GM21576 (cell line): ENCODE measurements around the gene FAIM2.

ENCODE experiments used
- ATAC-seq: cut with Tn5 transposase; IDR thresholded peaks from one replicate; pipeline ENCODE4 v1.9.1; 2021; ENCODE audit warnings: mild to moderate bottlenecking, moderate library complexity; ENCODE audit not compliant: unreplicated experiment

FAIM2 gene

GRCh38 chr12:49941556-49942511 lies 38.1 kb upstream of the FAIM2 start:
- no peak for ATAC-seq

GRCh38 chr12:49939707-49940106 lies 36.0 kb upstream of the FAIM2 start:
- no peak for ATAC-seq

DNA sequence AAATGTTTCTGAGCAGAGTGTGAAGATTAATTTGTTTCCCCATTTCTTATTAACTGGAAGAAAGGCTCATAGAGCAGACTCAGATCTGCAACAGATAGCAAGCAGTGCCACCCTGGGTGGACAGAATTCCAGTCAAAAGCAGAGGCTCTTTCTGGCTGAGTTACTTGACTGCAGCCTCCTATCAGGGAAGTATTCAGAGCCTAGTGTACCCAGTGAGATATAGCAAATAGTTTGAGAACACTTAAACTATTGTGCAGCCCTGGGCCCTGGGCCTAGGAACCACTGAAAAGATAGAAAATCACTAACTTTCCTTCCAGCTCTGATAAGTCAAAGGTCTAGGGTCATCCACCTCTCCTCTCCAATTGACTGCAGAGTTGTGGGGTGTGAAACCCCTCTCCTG lies 35.6 kb upstream of the FAIM2 start:
- ATAC-seq = no peak

GRCh38 chr12:49937639-49938300 lies 34.1 kb upstream of the FAIM2 start:
- no peak for ATAC-seq

- no peak for ATAC-seq
Observed at GRCh38 chr12:49936925-49937324, 33.2 kb upstream of the FAIM2 start.

- no peak for ATAC-seq
Observed at GRCh38 chr12:49934505-49934904, 30.8 kb upstream of the FAIM2 start.

DNA sequence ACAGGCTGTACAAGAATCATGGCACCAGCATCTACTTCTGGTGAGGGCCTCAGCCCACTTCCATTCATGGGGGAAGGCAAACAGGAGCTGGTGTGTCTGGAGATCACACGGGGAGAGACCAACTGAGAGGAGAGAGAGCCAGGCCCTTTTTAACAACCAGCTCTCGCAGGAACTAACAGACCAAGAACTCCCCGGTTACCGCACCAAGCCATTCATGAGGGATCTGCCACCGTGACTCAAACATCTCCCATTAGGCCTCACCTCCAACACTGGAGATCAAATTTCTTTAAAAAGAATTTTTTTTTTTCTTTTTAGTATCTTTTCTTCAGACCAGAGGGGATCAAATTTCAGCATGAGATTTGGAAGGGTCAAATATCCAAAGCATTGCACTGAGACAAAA lies 30.1 kb upstream of the FAIM2 start:
- ATAC-seq = no peak

- no peak for ATAC-seq
Observed at GRCh38 chr12:49932533-49933130, 28.9 kb upstream of the FAIM2 start.

- ATAC-seq = no peak
Observed at GRCh38 chr12:49932023-49932422, 28.3 kb upstream of the FAIM2 start.

- no peak for ATAC-seq
Observed at GRCh38 chr12:49930515-49931288, 27.0 kb upstream of the FAIM2 start.

DNA sequence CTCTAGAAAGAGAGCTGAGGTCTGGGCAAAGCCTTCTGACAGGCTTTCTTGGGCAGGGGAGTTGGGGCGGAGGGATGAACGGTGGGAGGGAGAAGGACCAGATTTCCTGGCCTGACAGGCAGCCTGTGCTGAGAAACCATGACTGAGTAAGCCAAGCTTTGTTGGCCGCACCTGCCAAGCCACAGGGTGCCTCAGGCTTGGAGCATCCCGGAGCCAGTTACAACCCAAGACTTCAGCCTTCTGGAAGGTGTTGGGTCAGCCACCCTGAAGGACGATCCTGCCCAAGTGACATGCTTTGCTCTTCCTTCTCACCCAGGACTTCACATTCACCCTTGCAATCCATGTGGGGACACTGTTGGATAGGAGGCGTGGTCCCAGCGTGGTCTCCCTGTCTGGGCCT lies 25.9 kb upstream of the FAIM2 start:
- ATAC-seq = no peak

DNA sequence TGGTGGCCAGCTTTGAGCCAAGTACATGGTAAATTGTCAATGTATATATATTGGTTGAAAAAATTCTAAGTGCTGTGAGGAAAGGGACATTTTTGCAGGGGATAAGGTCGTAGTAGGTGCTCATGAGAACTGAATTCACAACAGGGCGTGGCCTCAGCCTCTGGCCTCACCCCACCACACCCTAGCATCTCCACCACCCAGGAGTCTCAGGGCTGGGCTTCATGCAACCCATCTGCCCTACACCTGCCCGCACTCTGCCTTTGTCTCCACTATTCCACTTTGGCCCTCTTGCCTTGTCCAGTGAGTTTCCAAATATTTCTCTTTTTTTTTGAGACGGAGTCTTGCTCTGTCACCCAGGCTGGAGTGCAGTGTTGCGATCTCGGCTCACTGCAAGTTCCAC lies 24.8 kb upstream of the FAIM2 start:
- no peak for ATAC-seq

DNA sequence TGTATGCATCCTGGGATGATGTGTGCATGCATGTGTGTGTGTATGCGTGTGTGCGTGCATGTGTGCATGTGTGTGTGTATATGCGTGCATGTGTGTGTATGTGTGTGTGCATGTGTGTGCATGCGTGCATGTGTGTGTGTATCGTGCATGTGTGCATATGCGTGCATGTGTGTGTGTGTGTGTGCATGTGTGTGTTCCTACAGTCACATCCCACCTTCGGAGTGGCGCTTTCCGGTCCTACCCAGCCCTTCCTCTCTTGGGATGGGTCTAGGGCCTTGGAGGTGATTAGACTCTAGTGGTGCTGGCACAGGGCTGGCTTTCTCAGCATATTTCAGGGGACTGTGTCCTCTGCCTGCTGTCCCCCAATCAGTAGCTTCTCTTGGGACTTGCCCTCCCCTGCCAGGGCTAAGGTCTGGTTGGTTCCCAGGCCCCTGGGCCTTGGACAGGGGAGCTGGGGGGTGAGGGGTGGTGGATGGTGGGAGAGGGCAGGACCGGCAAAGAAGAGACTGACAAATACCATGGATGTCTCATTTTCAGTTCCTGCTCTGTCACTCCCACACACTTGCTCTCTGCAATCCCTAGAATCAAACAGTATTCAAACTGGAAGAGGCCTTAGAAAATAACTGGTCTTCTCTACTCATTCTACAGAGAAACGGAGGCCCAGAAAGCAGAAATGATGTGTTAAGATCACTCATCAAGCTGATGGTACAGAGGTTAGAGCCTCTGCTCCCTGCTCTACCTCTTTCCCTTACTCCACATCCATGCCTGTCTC lies 21.9 kb upstream of the FAIM2 start:
- no peak for ATAC-seq

DNA sequence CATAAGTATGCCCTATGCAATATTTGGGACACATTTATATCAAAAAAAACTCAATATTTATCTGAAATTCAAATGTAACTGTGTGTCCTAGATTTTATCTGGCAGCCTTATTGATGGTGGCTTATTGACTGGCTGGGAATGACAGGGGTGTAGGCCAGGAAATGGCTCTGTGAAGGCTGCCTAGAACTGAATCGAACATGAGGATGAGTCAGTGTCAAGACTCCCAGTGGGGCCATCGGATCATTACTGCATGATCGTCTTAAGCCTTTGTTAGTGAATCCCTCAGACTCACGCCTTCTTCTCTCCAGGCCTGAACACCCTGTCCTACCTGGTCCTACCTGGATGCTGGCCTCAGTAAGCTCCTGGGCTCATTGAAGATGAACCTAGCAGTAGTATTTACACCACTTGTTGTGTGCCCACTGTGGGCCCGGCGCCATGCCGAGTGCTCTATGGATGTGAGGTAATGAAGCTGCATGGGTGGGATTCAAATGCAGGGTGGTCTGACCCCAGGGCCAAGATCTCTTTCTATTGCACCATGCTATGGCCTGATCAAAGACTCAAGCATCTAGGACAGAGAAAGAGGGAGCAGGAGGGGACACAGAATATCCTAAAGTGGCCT lies 21.0 kb upstream of the FAIM2 start:
- ATAC-seq = no peak

DNA sequence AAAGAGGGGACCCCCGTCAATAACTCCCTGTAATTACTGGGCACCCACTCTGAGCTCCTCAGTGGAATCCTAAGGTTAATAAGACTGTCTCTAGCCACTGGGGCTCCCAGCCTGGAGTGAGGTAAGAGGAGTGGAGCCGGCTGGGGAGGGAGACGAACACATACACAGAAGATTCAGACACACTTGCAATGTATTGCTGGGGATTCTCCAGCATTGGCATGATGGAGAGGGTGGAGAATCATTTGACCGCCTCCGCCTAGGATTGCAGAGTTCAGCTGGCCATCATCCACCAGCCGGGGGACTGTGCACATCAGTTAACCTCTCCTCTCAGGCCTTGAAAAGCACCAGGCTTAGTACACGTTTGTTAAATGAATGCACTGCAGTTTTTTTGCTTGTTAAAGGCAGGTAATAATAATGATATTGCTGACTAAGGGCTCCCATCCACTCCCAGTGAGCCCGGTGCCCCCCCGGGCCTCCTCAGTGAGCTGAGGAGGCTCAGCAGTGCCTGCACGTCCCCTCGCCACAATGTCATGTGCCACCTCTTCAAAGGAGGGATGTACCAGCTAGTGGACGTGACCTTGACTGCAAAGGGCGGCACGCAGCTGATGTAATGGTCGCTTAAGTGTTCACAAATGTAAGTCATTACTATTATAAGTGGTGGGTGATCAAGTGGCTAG lies 20.3 kb upstream of the FAIM2 start:
- ATAC-seq = no peak

DNA sequence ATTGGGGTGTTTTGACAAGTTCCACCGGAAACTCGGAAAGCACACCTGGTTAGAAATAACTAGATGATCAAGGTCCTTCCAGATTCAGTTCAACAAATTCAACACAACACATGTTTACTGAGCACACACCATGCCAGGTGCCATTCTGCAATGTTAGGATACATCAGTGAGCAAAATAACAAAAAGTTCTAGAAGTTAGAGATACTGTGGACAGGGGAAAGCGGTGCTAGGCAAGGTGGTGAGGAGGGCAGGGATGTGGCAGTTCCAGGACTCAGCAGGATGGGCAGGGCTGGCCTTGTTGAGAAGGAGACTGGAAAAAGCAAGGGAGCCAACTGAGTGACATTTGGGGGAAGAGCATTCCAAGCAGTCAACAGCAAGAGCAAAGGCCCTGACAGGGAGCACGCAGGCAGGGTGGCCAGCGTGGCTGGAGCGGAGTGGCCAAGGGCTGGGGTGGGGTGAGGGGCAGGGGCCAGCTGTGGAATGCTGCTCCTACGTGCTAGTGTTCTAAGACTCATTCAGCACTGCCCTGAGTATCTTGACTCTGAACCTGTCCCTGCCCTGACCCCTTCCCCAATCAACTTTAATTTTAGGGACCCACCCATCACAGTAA lies 19.4 kb upstream of the FAIM2 start:
- no peak for ATAC-seq

GRCh38 chr12:49922349-49923034 lies 18.8 kb upstream of the FAIM2 start:
- no peak for ATAC-seq

DNA sequence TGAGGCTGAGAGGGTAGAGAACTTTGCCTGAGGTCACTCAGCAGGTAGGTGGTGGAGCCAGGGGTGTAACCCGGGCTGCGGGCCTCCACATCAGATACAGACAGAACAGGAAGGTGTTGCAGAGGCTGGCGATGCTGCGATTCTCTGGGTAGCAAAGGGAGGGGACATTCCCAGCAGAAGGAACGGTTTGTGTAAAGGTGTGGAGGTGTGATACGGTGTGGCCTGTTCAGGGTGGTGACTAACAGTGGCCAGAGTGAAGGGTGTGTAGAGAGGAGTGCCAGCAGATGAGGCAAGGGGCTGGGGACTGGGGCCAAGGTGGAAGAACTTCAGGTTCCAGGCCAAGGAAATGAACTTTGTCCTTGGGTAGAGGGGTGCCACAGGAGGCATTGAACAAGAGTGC lies 18.2 kb upstream of the FAIM2 start:
- ATAC-seq = no peak
